SK-N-DZ (cell line): ENCODE data around the gene RGS14.
"Not testable (repeated sequence)": the region's sequence is repeated elsewhere in the genome, so short reads cannot be mapped to it uniquely, and the experiment has no call there.

Experiments used
- DNase-seq: peaks from one replicate; pipeline ENCODE4 v3.0.0-alpha.2; 2015; ENCODE audit warnings: low spot score

Gene RGS14

DNA sequence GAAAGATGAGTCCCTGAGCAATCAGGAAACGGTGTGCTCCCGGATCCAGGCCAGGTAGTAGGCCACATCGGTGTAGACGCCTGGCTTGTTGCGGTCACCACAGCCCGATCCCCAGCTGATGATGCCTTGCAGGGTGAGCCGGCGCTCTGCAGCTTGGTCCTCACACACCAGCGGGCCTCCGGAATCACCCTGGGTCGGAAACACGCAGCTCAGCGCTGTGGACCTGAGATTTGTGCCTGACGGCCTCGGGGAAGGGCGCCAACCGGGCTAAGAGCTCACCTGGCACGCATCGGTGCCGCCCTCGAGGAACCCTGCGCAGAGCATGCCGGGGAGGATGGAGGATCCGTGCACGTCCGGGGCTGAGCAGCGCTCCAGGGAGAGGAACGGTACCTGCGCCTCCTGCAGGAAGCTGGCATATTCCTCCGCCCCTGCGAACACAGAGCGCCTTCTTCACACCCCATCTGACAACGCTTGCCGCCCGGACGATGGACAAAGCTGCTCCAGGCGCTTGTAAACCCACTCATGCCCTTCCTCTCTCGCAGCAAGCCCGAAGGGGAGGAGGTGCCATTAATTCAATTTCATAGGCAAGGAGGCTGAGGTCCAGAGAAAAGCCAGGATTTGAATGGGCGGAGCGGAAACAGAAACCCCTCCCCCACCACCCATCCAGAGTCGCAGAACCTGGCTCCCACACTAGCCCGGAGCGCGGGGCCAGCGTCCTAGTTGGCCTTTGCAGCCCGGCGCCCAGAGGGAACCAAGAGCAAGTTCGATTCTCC is 44.7 kb downstream of the RGS14 start:
- peak; percentile 91 for DNase-seq

GRCh38 chr5:177403102-177403791 is 45.5 kb downstream of the RGS14 start:
- DNase-seq = peak; percentile 48

- DNase-seq = peak; percentile 81
Observed at GRCh38 chr5:177403792-177404640, 46.3 kb downstream of the RGS14 start.

GRCh38 chr5:177404641-177405179 is 47.0 kb downstream of the RGS14 start:
- no peak for DNase-seq

- no peak for DNase-seq
Observed at GRCh38 chr5:177405312-177405711, 47.6 kb downstream of the RGS14 start.

- DNase-seq = no peak
Observed at GRCh38 chr5:177405805-177406204, 48.1 kb downstream of the RGS14 start.

DNA sequence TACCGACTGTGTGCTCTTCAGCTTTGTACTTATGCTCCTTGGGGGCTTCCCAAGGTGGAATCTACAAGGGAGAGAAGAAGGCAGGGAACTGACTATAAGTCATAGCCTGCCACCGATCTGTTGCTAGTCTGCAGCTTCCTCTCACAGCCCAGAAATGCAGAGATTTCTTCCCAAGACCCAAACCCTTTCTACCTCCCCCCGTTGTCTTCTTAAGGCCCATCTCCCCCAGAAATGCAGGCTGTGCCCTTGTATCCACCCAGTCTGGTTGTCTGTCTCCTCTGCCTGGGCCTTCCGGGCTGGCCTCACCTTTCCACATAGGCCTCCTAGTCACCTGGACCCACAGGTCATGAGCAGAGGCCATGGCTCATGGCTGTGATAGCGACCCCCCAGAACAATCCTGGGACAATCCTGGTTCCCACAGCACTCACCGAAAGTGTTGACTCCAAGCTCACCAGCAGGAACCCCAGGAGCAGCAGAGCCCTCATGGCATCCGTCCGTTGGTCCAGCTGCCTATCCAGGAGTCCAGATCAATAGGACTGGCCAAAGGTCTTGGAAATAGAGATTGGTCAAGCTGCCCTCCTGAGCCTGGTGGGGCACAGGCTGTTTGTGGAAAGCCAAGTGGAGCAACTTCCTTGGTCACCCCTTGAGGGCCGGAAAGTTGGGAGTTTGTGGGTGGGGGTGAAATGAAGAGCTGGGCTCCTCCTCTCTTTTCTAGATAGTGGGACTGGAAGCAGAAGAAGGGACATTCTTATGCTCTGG is 51.5 kb downstream of the RGS14 start, which contains the start of gene F12:
Gene F12 (minus strand): TSS at position 522 of the 759 bp plus-strand sequence. CDS start 37 bp downstream, at position 485.
- no peak for DNase-seq

GRCh38 chr5:177410575-177410974 is 52.9 kb downstream of the RGS14 start:
- DNase-seq = no peak

DNA sequence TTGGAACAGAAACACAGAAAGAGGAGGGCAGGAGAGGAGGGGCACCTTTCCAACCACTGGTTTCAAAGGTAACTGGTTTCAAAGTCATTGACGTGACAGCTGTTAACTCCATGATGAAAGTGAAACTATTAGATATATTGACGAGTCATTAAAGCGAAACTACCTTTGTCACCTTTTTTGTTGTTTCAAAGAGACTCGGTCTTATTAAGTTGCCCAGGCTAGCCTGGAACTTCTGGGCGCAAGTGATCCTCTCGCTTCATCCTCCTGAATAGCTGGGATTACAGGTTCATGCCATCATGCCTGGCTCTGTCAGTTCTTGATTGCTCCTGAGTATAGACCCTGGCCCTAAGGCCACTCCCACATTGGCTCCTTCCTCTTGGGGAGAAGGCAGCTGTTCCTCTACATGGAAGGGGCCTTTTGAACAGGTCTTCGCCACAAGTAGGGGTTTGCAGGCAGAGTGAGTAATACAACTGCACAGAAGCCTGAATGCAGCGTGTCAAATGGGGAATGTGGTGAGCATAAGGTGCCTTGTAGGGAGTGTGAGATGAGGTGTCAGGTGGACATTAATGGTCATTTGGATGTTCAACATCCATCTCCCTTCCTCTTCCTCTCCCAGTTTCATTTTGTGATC is 55.0 kb downstream of the RGS14 start:
- no peak for DNase-seq

DNA sequence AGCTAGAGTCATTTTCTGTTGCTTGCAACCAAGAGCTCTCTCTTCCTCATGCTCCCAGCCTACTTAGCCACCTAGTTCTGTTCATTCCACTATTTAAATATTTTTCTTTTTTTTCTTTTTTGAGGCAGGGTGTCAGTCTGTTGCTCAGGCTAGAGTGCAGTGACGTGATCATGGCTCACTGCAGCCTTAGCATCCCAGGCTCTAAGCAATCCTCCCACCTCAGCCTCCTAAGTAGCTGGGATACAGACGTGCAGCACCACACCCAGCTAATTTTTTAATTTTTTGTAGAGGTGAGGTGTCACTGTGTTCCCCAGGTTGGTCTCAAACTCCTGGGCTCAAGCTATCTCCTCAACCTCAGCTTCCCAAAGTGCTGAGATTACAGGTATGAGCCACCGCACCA is 56.8 kb downstream of the RGS14 start:
- no peak for DNase-seq

- DNase-seq = not testable (repeated sequence)
Observed at GRCh38 chr5:177417081-177417480, 59.4 kb downstream of the RGS14 start.

GRCh38 chr5:177419046-177419445 is 61.3 kb downstream of the RGS14 start:
- DNase-seq = no peak

DNA sequence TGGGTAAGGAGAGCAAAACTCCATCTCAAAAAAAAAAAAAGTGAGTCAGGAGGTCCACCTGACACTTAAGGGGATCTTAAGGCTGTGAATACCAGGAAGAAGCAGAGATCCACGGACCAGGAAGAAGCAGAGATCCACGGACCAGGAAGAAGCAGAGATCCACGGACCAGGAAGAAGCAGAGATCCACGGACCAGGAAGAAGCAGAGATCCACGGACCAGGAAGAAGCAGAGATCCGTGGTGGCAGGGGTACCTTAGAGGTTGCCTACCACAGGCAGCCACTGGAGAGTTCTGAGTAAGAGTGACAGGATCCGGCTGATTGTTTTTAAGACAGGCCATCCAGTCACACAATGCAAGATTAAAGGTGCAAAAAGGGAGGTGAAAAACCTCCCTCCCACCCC is 62.7 kb downstream of the RGS14 start:
- DNase-seq = not testable (repeated sequence)

DNA sequence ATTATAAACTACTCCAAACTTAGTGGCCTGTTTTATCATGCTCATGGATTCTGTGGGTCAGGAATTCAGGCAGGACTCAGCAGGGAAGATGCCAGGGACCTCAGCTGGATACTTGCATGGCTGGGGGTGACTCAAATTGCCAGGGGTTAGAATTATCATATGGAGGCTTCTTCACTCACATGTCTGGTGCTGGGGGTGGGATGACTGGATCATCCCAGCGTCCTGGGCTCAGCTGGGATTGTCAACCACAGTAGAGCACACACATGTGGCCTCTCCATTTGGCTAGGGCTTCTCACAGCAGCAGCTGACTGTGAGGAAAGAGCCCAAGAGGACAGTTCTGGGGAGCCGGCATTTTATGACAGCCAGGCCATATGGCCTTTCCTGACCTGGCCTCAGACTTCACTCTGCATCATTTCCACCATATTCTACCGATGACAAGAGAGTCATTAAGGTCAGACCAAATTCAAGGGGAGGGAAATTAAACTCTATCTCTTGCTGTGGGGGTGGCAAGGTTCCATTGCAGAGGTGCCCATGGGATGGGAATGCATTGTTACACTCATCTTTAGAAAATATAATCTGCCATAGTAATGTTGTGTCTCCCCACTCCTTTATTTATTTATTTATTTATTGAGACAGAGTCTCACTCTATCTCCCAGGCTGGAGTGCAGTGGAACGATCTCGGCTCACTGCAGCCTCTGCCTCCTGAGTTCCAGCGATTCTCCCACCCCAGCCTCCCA is 63.5 kb downstream of the RGS14 start:
- DNase-seq = no peak
